GM21528 (cell line): ENCODE measurements around the gene PER1.

ENCODE experiments used
- ATAC-seq: cut with Tn5 transposase; IDR thresholded peaks from one replicate; pipeline ENCODE4 v1.9.1; 2021; ENCODE audit warnings: mild to moderate bottlenecking, moderate library complexity; ENCODE audit not compliant: unreplicated experiment, low FRiP score

Gene PER1

DNA sequence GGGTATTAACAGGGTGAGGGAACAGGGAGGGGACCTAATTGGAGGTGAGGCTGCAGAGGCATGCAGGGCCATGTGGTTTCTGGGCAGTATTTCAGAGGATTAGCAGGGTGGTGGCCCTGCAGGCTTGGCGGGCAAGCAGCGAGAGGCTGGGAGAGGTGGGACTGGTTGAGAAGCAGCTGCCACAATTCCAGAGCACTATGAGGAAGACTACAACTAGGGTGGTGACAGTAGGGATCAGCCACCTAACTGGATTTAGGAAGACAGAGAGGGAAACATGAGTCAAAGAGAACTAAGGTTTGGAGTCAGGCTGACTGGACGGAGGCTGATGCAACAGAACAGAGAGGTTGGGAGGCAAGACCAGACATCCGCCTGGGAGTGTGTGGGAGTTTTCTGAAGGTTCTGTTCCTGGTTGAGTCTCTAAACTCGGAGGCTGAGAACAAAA, 46.2 kb downstream of the PER1 start:
- ATAC-seq = no peak

DNA sequence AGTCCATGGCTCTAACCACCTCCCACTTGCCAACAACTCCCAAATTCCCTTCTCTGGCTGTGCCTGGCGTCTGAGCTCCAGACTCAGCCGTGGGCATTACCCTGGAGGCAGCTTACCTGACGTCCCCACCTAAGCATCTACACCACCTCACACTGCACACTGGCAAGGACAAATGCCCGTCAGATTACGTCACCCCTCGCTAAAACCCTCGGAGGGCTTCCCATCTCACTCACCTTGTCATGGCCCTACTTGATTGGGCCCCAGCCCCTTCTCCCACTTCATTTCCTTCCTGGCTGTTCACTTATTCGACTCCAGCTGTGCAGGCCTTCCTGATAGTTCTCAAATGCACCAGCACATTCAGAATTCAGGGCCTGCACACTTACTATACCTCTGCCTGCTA, 47.3 kb downstream of the PER1 start:
- no peak for ATAC-seq

DNA sequence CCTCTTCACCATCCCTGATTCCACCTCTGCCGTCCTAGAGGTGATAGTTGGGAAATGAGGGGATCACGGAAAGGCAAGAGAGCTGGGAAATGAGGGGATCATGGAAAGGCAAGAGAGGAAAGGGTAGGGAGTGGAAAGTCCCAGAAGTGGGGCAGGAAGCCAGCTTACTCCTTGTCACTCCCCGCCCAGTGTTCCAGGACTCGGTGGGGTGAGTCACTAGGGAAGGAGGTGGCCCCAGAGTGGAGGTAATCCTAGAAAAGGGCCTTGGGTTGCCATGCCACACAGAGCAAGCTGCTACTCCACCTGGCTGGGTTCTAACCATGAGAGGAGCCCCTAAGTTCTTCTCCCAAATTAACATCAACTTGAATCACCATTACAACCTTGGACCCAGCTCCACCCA, 48.7 kb downstream of the PER1 start:
- ATAC-seq = no peak

DNA sequence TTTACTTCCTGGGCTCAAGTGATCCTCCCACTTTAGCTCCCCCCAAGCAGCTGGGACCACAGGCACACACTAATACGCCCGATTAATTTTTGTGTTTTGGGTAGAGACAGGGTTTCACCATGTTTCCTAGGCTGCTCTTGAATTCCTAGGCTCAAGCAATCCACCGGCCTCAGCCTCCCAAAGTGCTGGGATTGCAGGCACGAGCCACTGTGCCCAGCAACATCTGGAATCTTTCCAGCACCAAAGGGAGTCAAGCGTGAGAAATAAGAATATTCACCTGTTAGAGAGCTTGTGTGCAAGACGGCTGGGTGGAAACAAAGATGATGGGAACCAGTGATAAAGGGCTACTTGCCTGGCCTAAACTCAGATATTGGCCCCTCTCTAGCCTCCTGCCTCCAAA, 50.5 kb downstream of the PER1 start:
- ATAC-seq = no peak

DNA sequence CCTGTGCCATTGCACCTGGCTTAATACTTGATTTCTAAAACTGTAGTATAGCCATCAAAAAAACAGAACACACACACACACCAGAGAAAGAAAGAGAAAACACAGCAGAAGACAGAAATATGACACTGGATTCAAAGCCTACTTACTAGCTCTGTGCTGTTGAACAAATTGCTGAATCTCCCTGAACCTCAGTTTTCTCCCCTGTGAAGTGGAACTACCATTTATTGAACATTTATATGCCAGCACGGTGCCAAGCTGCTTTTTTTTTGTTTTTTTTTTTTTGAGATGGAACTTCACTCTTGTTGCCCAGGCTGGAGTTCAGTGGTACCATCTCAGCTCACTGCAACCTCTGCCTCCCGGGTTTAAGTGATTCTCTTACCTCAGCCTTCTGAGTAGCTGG, 51.4 kb downstream of the PER1 start:
- ATAC-seq = no peak

DNA sequence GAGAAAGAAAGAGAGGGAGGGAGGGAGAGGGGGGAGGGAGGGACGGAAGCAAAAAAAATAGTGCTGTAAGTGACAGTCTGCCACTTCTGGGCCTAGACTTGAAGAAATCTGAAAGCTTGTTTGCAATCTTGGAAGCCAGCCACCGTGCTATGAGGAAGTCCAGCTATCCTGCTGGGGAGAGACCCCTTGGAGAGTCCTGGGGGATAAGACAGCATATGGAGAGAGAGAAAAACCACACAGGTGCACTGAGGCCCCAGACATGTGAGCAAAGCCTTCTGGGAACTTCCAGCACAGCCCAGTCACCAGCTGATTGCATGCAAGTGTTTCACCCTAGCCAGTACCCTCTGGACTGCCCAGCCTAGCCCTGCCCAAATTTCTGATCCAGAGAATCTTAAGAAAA, 52.1 kb downstream of the PER1 start:
- no peak for ATAC-seq

DNA sequence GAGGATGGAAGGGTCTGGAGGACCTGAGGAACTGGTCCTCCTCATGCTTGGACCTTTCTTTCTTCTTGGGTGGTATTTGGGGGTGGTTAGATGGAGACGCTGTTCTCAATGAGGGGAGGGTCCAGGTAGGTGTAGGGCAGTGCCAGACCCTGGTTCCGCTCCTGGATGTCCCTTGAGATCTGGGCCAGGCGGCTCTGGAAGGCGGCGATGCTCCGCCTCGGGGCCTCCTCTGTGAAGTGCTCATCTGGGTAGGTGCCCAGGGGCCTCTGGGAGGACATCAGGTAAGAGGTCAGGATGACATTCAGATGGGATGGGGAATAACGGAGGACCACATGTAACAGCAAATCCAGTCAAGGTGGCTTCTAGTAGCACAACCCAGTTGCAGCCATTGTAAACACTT, 55.7 kb downstream of the PER1 start:
- ATAC-seq = no peak

DNA sequence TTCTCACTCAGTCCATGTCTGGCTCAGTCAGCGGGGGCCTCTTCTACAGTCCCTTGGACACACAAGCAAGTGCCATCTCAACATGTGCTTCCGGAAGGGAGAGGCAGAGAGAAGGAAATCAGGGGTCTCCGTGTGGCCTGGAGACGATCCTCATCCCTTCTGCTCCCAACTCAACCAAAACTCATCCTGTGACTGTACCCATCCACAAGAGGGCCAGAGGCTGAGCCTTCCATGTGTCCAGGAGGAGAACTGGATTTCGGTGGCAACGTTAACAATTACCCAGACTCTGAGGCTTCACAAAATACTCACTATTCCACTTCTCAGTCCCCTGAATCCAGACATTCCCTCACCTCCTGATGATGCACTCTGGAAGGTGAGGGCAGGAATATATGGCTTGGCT, 56.8 kb downstream of the PER1 start:
- ATAC-seq = no peak

DNA sequence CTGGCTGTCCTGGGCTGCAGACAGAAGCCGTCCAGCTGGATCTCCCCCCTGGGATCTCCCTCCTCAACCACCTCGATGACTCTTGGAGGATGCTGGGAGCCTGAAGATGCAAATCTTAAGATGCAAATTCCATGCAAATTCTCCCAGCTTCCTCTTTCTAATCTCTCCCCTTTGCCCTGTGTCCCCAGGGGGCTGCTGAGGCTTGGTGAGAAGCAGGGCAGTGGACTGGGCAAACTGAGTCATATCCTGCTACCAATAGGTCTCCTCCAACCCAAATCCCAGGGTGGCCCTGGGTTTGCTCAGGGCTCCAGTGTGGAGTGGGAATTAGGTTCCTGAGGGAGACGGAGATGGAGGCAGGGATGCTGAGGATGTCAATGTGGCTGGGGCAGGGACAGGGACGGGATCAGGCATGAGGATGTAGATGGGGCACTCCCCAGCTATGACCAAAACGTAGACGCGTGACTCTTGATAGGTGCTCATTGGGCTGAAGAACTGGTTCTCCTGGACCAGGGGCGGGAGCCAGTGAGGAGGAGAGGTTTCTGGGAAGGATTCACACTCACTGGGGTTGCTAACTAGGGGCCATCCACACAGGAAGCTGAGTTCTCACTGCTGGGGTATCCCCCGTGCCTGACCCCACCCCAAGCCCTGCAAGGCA, 61.0 kb downstream of the PER1 start:
- no peak for ATAC-seq
